ENCODE results near the gene ALDH1B1.

Gene ALDH1B1

DNA sequence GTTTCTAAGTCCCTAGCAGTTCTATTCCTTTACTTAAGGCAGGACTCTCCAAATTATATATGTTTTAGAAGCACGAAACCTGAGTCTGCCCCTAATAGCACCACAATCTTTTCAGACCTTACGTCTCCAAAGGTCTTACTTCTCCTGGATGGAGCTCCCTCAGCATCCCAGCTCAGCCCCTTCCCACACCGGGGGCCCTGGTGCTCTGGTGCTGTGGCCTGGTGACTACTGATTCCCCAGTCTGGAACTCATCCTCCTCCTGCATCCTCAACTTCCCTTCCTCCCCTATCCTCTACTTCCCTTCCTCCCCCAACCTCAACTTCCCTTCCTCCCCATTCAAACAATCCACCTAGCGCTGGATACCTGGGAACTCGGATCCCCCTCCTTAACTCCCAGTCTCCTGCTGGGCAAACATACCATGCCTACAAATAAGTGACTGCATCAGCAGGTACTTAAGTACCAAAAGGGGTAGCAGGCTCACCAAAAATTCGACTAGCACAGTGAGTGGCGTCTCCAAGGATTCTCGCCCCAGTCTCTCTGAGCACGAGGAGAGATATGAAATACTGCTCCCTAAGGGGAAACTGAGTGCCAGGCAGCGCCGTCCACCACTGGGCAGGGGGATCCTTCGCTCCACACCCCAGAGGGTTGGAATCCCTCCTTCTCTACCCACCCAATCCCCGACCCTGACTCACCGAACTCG is 30.9 kb downstream of the ALDH1B1 start:
- H3K27ac Mint-ChIP-seq: no peak overlapping the region
- peaks cover 59% of the 10 kb centered on the region for H3K27me3 Mint-ChIP-seq (ENCODE audit: low read depth)
- TF ChIP-seq, protein P1, sequence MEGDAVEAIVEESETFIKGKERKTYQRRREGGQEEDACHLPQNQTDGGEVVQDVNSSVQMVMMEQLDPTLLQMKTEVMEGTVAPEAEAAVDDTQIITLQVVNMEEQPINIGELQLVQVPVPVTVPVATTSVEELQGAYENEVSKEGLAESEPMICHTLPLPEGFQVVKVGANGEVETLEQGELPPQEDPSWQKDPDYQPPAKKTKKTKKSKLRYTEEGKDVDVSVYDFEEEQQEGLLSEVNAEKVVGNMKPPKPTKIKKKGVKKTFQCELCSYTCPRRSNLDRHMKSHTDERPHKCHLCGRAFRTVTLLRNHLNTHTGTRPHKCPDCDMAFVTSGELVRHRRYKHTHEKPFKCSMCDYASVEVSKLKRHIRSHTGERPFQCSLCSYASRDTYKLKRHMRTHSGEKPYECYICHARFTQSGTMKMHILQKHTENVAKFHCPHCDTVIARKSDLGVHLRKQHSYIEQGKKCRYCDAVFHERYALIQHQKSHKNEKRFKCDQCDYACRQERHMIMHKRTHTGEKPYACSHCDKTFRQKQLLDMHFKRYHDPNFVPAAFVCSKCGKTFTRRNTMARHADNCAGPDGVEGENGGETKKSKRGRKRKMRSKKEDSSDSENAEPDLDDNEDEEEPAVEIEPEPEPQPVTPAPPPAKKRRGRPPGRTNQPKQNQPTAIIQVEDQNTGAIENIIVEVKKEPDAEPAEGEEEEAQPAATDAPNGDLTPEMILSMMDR (IDR thresholded peaks at IDR 0.05; ENCODE audit: unreplicated experiment in 3 of 3): no peak
- H3K4me3 Mint-ChIP-seq: peak overlapping the region; percentile 53 to 77 (median 76)
- no peaks in the 10 kb centered on the region for H3K9me3 Mint-ChIP-seq
- peaks cover 18% of the 10 kb centered on the region for H3K4me1 Mint-ChIP-seq
- H3K36me3 Mint-ChIP-seq (ENCODE audit: low read depth): no peaks in the 10 kb centered on the region

DNA sequence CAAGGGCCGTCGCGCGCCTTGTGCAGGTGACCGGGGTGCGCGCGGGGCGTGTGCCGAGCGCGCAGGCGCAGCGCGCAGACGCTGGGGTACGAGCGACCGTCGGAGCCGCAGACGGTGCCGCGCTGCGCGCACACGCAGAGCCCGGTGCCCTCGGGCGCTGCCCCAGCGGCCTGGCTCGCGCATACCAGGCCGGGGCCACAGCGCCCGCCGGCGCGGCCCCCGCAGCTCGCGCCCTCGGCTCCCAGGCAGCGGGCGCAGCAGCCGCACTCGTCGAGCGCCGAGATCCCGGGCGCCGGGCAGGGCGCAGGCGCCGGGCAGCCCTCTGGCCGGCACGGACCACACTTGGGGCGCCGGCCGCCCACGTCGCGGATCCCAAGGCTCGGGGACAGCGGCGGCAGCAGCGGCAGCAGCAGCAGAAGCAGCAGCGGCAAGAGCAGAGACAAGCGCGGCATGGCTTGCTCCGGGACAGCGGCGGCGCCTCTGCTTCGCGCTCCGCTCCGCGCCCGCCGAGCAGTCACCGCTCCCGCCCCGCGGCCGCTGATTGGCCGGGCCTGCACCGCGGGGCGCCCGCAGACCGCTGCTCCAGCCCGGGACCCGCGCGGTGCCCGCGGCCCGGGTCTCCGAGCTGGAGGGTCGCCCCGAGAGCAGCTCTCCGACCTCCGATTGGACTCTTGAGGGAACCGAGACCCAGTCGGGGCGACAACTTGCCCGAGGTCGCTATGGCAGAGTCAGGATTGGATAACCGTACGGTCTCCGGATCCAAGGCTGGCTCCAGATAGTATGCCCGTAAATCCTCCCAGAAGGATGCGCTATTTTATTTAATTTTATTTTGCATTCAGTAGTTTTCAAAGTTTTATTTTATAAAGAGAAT is 31.7 kb downstream of the ALDH1B1 start, which contains the start of gene IGFBPL1:
Gene IGFBPL1, minus strand, starts transcription at position 482 of the 871 bp plus-strand sequence. Its CDS starts 30 bp downstream, at position 452.
- no peaks in the 10 kb centered on the region for H3K9me3 Mint-ChIP-seq
- no peak within 1 kb of the TSS for H3K27ac Mint-ChIP-seq
- H3K4me3 Mint-ChIP-seq: peak within 1 kb of the TSS; percentile 73 to 80 (median 77)
- peaks cover 60% of the 10 kb centered on the region for H3K27me3 Mint-ChIP-seq (ENCODE audit: low read depth)
- H3K36me3 Mint-ChIP-seq (ENCODE audit: low read depth): no peaks in the 10 kb centered on the region
- peaks cover 18% of the 10 kb centered on the region for H3K4me1 Mint-ChIP-seq
- TF ChIP-seq, protein P1 (IDR thresholded peaks at IDR 0.05; ENCODE audit: unreplicated experiment in 3 of 3): no peak

DNA sequence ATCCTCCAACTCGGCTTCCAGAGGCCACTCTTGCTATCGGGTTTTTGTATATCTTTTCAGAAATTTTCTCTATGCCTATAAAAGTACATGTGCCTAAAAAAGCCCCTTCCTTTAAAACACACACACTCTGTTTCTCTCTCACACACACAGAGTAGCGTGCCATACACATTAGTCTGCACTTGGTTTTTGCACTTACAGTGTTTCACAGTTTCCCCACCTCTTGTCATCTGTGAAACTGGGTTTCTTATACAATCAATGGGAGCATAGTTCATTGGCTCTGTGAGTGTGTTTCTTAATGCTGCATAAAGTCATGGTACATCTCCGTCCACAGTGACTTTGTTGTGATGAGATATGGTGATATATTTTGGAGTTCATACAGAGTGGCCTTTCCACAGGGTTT is 32.4 kb downstream of the ALDH1B1 start:
- Mint-ChIP-seq H3K36me3 (ENCODE audit: low read depth) (no peaks in the 10 kb centered on the region), H3K9me3 (no peaks in the 10 kb centered on the region), H3K4me1 (peaks cover 18% of the 10 kb centered on the region), H3K4me3 (peak overlapping the region; percentile 71 to 80 (median 73)), H3K27ac (no peak overlapping the region), H3K27me3 (ENCODE audit: low read depth) (peaks cover 63% of the 10 kb centered on the region)
- TF ChIP-seq, protein P1 (IDR thresholded peaks at IDR 0.05; ENCODE audit: unreplicated experiment in 3 of 3): no peak

DNA sequence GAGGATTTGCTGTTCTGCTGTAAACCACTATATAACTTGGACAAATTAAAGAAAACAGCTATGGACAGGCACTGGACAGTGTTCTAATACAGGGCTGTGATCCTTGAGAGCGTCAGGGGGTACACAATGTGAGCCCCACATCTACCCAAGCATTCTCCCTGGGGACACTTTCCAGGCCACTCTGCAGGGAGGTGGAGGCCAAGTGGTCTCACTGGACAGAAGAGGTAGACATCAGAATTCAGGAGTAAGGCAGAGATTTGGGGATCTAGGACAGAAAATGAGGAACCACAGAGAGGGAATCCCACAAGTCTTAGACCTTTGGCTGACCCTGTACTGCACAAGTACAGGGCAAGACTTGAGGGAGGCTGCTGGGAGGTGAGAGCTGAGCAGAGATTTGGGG is 35.6 kb downstream of the ALDH1B1 start:
- peaks cover 57% of the 10 kb centered on the region for H3K27me3 Mint-ChIP-seq (ENCODE audit: low read depth)
- no peak overlapping the region for H3K27ac Mint-ChIP-seq
- no peaks in the 10 kb centered on the region for H3K9me3 Mint-ChIP-seq
- peaks cover 10% of the 10 kb centered on the region for H3K4me1 Mint-ChIP-seq
- no peak overlapping the region for H3K4me3 Mint-ChIP-seq
- TF ChIP-seq, protein P1 (IDR thresholded peaks at IDR 0.05; ENCODE audit: unreplicated experiment in 3 of 3): no peak
- no peaks in the 10 kb centered on the region for H3K36me3 Mint-ChIP-seq (ENCODE audit: low read depth)

DNA sequence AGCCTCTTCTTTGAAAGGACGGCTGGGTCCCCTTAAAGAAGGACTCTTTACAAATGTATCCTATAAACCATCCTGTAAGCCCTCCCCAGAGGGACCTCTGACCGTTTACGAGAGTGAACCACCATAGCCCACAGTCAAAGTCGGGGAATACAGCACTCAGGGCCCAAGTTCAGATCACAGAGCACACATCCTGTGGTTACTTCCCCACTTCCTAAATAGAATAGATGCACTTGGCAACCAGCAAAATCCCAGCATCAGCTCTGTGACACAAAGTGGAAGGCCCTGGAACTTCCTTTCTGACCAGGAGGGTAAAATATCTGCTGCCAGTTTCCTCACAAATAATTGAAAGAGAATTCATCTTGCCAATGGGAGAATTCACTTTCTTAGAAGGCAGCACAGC is 38.6 kb downstream of the ALDH1B1 start:
- no peak overlapping the region for H3K4me3 Mint-ChIP-seq
- H3K27me3 Mint-ChIP-seq (ENCODE audit: low read depth): peaks cover 39% of the 10 kb centered on the region
- H3K4me1 Mint-ChIP-seq: peaks cover 5% of the 10 kb centered on the region
- H3K36me3 Mint-ChIP-seq (ENCODE audit: low read depth): no peaks in the 10 kb centered on the region
- no peaks in the 10 kb centered on the region for H3K9me3 Mint-ChIP-seq
- TF ChIP-seq, protein P1 (IDR thresholded peaks at IDR 0.05; ENCODE audit: unreplicated experiment in 3 of 3): no peak
- H3K27ac Mint-ChIP-seq: no peak overlapping the region

All from nephron (organoid).